GM19463 (cell line): Measurements from ENCODE around the gene BCL2L13.

Experiments used
- ATAC-seq: cut with Tn5 transposase; IDR thresholded peaks from one replicate; pipeline ENCODE4 v1.9.1; 2021; ENCODE audit warnings: mild to moderate bottlenecking, moderate library complexity; ENCODE audit not compliant: unreplicated experiment

Gene BCL2L13, protein sequence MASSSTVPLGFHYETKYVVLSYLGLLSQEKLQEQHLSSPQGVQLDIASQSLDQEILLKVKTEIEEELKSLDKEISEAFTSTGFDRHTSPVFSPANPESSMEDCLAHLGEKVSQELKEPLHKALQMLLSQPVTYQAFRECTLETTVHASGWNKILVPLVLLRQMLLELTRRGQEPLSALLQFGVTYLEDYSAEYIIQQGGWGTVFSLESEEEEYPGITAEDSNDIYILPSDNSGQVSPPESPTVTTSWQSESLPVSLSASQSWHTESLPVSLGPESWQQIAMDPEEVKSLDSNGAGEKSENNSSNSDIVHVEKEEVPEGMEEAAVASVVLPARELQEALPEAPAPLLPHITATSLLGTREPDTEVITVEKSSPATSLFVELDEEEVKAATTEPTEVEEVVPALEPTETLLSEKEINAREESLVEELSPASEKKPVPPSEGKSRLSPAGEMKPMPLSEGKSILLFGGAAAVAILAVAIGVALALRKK

DNA sequence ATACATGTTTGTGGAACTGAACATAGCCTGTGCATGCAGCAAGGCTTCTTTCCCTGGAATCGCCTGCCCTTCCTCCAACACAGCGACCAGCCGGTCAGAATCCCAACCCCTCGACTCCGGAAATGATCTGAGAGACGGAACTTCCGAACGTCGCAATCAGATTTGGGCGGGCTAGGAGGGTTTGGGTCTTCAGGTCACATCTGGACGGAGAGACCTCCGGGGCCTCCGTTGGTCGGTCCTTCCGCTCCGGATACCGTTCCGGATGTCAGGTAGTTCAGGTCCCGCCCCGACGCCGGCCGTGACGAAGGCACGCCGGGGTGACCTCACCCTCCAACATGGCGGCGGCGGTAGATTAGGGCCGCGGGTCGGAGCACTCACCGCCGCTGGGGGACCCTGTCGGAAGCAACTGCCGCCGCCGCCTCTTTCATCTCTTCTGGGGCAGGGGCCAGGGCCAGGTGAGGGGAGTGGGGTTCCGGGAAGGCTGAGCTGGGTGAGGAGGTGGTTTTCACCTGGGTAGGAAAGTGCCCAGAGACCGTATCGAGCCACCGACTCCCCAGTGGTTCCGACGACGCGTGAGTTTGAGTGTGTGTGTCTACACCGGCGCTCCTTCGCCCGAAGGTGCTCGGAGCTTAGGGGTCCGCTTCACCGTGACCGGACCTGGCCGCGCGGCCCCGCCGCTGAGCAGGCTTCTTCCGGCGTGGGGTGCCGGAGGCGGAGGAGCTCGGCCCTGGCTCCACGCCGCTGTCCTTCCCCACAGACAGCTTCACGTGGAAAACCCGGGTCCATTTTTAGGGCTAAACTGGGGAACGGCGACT is at the start of gene BCL2L13:
Gene BCL2L13, plus strand, starts transcription at position 326 of the 815 bp plus-strand sequence. CDS start 16,955 bp downstream, outside the sequence.
- ATAC-seq = peak; percentile 92

DNA sequence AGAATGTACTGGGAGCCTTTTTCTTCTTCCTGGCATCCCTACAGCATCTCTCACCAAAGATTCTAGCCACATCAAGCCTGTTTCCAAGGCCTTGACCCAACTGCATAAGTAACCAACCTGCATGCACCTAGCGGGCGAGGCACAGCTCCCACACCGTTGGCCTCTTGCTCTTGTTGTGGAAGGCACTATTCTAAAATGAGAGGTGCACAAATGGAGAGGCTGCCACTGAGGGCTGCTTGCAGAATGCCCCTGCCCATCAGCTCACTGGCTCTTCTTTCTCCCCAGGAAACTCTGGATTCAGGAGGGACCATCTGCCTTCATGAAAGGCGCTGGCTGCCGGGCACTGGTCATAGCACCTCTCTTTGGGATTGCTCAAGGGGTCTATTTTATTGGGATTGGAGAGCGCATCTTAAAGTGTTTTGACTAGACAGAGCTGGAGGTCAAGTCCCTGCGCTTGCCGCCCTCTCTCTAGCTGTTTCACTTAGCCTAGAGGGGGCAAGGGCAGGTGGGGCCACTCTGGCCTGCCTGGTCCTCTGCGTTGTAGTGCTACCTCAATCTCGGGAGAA is 48.7 kb upstream of the BCL2L13 start:
- no peak for ATAC-seq

DNA sequence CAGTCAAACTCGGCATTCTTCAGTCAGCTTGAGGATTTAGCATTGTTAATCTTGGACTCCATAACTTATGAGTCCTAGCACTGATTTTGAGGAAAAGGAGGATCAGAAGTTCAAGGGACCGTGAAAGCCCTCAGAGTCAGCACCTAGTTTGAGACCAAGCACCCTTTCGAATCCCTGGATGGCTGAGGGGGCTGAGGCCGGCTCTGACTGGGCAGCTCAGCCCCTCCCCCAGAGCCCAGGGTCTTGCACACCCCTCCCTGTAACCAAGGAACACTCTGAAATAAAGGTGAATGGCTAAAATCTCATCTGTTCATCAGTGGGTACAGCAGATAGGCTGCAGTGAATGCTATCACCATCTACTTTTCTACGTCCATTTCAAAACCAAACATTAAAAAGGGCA is 48.0 kb upstream of the BCL2L13 start:
- no peak for ATAC-seq

DNA sequence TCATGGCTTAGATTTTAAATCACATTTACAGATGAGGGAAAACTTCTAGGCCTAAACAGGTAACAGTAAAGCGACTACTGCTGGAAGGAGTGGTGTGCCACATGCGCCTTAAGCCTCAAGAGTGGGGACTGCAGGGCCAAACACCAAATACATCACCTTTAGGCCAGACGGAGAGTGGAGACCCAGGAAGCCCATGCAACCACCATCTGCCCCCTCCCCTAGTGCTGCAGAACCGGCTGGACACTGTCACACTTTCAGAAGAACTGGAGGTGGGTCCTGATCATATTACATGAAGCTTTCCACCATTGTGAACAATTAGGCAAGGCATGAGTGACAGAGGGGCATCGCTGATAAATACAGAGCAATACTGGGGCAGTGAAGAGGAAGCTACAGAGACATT is 46.4 kb upstream of the BCL2L13 start:
- no peak for ATAC-seq

DNA sequence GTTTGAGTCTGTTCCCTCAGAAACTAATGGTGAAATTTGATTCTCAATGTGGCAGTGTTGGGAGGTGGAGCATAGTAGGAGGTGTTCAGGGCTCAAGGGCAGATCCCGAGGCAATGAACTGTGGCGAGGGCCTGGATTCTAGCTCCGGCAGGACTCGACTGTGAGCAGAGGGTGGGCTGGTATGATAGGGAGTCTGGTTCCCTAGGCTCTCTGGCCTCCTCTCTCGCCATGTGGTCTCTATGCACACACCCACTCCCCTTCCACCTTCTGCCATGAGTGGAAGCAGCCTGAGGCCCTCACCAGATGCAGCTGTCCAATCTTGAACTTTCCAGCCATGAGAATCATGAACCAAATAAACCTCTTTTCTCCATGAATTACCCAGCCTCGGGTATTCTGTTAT is 42.3 kb upstream of the BCL2L13 start:
- no peak for ATAC-seq

DNA sequence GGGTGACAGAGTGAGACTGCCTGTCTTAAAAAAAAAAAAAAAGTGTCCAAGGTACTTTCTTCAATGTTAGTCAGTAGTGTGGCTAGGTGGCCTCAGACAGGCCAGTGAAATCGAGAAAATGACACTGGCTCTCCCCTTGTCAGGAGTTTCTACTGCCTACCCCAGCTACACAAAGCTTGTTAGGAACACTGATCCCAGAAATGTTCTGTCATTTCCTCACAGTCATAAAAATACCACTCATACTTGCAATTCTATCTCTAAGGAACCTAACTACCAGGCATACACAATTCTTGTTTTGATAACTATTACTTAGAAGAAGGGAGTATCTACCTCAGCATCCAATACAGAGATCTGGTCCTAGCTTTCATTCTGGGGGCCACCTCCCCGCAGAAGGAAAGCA is 41.3 kb upstream of the BCL2L13 start:
- ATAC-seq = no peak

DNA sequence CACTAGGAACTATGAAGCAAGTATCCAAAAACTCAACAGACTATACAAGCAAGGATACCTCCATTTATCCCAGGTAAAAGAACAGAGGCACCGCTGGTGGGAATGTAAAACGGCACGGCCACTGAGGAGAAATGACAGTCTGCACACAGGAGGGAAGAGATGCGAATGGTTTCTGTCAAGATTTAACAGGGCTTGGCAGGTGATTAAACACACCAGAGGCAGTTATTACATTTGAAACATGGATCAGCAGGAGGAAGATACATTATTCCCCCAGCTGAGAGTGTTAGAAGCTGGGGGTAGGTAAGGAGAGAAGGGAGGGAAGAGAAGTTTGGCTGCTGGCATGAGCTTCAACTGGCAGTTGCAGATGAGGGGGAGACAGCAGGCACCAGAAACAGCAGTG is 40.2 kb upstream of the BCL2L13 start:
- no peak for ATAC-seq

DNA sequence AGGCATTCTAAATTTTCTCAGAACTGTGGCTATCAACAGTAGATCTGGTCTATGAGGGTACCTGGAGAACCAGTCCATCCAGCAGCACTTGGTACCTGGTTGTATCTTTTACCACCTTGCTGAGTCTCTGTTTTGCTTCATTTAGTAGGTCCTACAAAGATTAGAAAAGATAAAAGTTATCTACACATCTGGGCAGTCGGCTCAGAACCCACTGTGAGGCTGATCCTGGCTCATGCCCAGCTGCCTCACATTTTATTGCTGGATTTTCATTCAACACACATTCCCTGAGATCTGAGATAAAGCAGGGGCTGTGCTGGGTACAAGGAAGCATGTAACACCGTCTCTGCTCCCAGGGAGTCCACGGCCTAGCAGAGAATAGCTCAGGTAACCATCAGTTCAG is 37.5 kb upstream of the BCL2L13 start:
- no peak for ATAC-seq

DNA sequence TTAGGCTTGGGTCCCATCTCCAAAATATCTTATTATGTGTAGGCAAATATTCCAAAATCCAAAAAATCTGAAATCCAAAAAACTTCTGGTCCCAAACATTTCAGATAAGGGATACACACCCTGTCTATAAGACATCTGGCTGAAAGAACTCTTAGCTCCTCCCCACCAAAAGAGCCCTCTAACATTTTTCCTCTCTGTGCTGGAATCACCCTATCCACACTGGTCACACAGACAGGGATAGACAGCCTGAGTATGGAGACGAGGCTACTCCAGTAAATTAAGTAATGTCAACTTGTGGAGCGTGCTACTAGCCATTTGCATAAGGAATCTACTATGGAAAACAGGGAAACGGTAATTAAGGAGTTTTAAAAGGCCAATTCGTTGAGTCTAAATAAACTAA is 34.9 kb upstream of the BCL2L13 start:
- ATAC-seq = no peak

DNA sequence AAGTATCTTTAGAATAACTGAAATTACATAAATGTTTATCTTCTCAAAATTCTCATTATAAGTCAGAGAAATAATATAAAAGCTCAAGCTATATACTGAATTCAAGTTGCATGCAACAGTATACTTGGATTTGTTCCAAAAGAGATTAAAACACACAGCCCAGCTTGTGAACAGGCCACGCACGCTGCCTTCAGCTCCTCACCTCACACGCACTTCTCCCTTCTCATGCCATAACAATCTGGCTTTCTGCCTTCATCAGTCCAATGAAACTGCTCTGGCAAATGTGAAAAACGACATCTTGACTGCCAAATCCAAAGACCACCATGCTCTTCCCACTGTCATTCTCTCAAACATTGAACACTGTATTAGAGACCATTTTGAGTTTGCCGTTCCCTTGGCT is 32.1 kb upstream of the BCL2L13 start:
- ATAC-seq = no peak

DNA sequence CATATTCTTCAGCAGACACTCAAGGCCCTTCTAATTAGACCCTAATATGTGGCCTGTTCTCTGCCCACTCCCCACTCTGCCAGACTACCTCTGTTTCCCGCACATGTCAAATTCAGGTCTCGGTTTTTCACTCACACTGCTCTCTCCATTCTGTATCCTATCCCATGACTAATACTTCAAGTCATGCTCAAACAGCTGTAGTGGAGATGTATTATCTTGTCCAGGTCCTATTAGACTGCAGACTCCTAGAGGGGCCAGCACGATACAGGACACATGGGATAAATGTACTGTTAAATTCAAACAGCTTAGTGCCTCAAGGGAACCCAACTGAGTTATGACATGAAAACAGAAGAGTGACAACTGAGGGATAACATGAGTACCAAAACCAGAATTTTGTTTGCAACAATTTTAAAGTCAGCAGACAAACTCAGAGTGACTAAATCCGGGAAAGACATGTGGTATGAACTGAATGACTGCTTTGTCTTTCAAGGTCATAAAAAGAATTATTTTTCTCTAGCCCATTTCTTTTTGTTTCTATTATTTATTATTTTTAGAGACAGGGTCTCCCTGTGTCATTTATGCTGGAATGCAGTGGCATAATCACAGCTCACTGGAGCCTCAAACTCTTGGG is 30.6 kb upstream of the BCL2L13 start:
- no peak for ATAC-seq

DNA sequence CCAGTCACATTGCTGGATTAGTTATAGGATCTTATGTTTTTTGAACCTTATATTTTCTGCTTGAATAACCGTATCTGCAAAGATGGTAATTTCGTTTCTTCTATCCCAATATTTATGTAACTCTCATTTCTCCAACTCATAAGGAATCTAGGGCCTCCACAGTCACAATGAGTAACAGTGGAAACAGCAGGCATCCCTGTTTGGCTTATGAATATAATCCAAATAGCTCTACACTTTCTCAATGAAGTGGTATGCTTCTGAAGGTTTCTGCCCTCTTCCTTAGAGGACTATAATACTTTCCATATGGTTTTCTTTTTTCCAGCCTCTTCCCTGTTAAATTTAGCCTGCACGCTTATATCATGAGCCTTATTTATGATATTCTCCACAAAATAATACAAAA is 26.5 kb upstream of the BCL2L13 start:
- no peak for ATAC-seq

DNA sequence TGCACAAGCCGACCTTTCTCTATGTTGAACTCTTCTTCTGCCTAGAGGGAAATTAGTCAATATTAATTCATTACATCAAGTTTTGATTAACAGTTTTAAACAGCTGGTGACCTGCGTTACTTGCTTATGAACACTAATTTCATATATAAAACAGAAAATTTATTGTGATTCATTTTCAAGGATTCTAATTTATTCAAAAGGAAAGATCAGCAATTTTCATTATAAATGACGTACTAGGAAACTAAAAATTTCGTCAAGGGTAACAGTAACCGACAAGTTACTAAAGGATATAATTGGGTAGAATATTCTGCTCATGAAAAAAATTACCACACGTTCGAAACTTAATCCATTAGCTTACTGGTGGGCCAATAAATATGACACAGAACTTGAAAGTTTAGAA is 25.3 kb upstream of the BCL2L13 start:
- no peak for ATAC-seq

DNA sequence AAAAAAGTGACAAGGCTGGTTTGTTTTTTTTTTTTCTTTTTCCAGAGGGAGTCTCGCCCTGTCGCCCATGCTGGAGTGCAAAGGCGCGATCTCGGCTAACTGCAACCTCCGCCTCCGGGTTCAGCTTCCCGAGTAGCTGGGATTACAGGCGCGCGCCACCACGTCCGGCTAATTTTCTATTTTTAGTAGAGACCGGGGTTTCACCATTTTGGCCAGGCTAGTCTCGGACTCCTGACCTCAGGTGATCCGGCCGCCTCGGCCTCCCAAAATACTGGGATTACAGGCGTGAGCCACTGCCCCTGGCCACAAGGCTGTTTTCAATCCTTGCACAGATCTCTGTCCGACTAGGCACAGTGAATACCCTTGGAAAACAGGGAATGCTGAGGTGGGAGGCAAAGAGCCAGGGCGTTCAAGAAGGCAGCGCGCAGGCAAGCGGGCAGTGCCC is 10.6 kb upstream of the BCL2L13 start:
- ATAC-seq = no peak

DNA sequence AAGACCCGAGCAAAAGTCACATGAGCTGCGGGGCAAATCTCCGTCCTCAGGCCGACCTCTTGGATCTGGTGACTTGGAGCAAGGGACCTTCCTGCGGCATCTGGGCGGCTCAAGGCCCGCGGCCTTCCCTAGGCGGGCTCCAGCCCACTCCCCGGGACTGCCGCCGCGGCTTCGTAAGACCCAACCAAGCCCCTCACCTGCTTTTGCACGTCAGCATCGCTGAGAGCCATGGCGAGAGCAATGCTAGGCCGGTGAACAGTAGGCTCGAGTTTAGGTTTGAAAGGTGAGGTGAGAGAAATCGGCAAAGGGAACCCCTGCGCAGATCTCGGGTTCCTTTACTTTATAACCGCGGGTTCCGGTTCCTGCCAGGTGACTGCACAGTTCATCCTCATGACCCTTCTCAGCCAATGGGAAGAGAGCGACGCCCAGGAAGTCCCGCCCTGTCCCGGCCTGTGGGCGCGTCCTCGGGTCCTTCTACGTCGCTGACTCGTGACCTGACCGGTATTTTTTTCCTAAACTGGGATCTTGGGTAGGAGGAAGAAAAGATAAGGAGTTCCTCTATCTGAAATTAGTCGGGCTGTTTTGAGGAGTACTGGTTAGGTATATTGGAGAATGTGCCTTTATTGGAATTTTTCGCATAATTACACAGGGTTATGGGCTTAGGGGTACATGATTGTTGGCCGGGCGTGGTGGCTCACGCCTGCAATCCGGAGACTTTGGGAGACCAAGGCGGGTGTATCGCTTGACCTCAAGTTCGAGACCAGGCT is 10.0 kb upstream of the BCL2L13 start, which contains the start of gene ATP6V1E1:
Gene ATP6V1E1, minus strand, starts transcription at position 344 of the 767 bp plus-strand sequence. Its CDS starts 114 bp downstream, at position 230.
- ATAC-seq = peak; percentile 100

DNA sequence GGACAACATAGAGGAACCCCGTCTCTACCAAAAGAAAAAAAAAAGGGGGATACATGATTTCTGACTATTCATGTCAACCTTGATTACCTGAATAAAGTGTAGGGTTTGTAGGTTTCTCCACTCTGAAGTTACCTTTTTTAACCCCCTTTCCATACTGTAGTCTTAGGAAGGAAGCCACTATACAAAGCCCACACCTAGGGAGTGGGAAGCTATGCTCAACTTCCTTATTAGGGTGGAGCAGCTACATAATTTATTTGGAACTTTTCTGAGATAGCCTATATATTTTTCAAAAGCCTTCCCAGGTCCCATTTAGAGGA is 9.4 kb upstream of the BCL2L13 start:
- ATAC-seq = no peak

DNA sequence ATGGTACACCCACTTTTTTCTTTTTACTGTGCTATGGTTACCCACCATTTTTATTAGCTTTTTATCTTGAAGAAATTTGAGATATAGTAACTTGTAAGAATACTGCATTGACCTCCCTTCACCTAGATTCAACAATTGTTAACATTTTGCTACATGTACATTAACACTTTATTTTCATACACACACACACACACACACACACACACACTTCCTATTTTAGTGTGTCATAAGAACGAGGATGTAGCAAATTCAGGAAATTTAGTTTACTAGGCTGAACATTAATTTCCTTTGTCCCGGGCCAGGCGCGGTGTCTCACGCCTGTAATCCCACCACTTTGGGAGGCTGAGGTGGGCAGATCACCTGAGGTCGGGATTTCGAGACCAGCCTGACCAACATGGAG is 8.9 kb upstream of the BCL2L13 start:
- ATAC-seq = no peak

DNA sequence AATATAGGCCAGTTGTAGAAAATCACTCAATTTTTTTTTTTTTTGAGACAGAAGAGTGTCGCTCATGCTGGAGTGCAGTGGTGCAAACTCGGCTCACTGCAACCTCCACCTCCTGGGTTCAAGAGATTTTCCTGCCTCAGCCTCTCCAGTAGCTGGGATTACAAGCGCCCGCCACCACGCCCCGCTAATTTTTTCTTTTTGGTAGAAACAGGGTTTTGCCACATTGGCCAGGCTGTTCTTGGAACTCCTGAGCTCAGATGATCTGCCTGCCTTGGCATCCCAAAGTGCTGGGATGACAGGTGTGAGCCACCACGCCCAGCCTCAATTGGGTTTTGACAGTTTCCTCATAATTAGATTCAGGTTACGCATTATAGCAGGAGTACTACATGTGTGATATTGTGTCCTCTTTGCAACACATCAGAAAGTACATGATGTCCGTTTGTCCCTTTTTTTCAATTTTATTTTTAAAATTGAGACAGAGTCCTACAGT is 7.4 kb upstream of the BCL2L13 start:
- ATAC-seq = no peak

DNA sequence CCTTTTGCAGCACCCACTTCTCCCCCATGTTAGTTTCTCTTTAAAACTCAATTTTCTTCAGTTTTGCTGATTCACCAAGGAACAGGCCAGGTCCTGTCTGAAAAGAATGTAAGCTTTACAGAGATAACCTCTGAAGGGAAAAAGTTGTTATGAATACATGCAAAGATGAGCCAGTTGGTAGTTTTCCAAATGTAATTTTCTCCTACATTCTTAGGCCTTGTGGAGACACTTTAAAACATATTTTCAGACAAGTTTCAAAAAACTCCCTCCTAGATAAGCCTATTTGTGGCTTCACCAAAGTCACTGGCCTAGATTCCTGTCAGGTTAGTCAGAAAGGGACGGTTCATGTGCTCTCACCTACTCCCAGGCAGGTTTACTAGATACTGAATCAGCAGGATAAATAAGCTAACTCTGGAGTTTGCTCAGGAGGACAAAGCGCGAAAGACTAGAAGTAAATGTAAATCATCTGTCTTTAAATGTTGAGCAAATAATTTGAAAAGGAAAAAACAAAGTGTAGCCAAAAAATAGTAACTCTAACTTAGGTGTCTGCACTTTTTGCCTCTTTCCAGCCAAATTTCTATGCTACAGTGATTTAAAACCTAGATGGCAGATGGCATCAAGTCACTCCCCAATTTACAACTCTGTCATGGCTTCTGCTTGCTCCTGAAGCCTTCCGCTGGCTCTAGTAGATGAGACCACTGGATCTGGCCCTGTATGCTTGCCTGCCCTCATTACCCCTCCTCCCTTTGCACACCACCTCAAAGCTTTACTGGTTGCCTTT is 5.2 kb upstream of the BCL2L13 start:
- ATAC-seq = no peak

DNA sequence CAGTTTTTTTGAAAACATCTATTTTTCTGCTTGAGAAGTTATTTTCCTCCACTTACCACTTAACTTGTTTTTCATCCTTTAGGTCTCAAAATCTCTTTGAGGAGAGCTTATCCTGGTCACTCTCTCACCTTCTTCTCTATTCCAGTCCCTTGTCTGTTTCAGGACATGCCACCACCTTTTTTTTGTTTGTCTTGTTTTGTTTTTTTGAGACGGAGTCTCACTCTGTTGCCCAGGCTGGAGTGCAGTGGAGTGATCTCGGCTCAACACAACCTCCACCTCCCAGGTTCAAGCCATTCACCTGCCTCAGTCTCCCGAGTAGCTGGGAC is 4.6 kb upstream of the BCL2L13 start:
- ATAC-seq = no peak
